ENCODE results near the gene MLX. TPM values are rescaled to one million over a fixed set of nuclear protein-coding genes. Genes with fewer than 3 reads are reported as not detected.
"Not testable (repeated sequence)": the region's sequence is repeated elsewhere in the genome, so short reads cannot be mapped to it uniquely, and the experiment has no call there.

Gene MLX
- total RNA-seq, 6 experiments from 2014 or later = 40.7 to 48.3 (median 47.0) TPM

GRCh38 chr17:42612013-42612412, 45.1 kb downstream of the MLX start:
- no peak for DNase-seq
- H3K27me3 Mint-ChIP-seq (ENCODE audit: insufficient read depth) = no peaks in the 10 kb centered on the region; the same call in 1 of the 2 replicates
- H3K36me3 Mint-ChIP-seq (ENCODE audit: low read depth) = peaks cover 20% of the 10 kb centered on the region
- H3K4me1 Mint-ChIP-seq (ENCODE audit: low read depth) = peaks cover 8% of the 10 kb centered on the region
- TF ChIP-seq CTCF (IDR thresholded peaks at IDR 0.05) = no peak
- H3K4me3 Mint-ChIP-seq = peak overlapping the region; percentile 50
- no peaks in the 10 kb centered on the region for H3K9me3 Mint-ChIP-seq
- H3K27ac Mint-ChIP-seq = no peak overlapping the region

GRCh38 chr17:42613699-42614295, 46.9 kb downstream of the MLX start:
- H3K27me3 Mint-ChIP-seq (ENCODE audit: insufficient read depth) = no peaks in the 10 kb centered on the region; the same call in 1 of the 2 replicates
- H3K9me3 Mint-ChIP-seq = no peaks in the 10 kb centered on the region
- DNase-seq = no peak
- no peak overlapping the region for H3K27ac Mint-ChIP-seq
- peaks cover 20% of the 10 kb centered on the region for H3K36me3 Mint-ChIP-seq (ENCODE audit: low read depth)
- H3K4me1 Mint-ChIP-seq (ENCODE audit: low read depth) = peaks cover 11% of the 10 kb centered on the region; the same call in 1 of the 2 replicates
- H3K4me3 Mint-ChIP-seq = no peak overlapping the region
- TF ChIP-seq CTCF (IDR thresholded peaks at IDR 0.05) = no peak

- DNase-seq = no peak
- Mint-ChIP-seq H3K9me3 (no peaks in the 10 kb centered on the region), H3K36me3 (ENCODE audit: low read depth) (peaks cover 15% of the 10 kb centered on the region), H3K4me1 (ENCODE audit: low read depth) (peaks cover 12% of the 10 kb centered on the region; the same call in 1 of the 2 replicates), H3K4me3 (no peak overlapping the region), H3K27me3 (ENCODE audit: insufficient read depth) (peaks cover 1% of the 10 kb centered on the region), H3K27ac (no peak overlapping the region)
- TF ChIP-seq CTCF (IDR thresholded peaks at IDR 0.05) = no peak
Measured at GRCh38 chr17:42617956-42618431, 51.1 kb downstream of the MLX start.

- DNase-seq = peak; percentile 21
- no peaks in the 10 kb centered on the region for H3K9me3 Mint-ChIP-seq
- no peak overlapping the region for H3K27ac Mint-ChIP-seq
- H3K36me3 Mint-ChIP-seq (ENCODE audit: low read depth) = peaks cover 13% of the 10 kb centered on the region
- H3K4me1 Mint-ChIP-seq (ENCODE audit: low read depth) = peaks cover 12% of the 10 kb centered on the region; the same call in 1 of the 2 replicates
- no peak overlapping the region for H3K4me3 Mint-ChIP-seq
- peaks cover 1% of the 10 kb centered on the region for H3K27me3 Mint-ChIP-seq (ENCODE audit: insufficient read depth)
- peak; percentile 41; the same call in 1 of the 2 replicates for TF ChIP-seq CTCF (IDR thresholded peaks at IDR 0.05)
Measured at GRCh38 chr17:42618442-42619150, 51.7 kb downstream of the MLX start.

GRCh38 chr17:42621987-42622386, 55.1 kb downstream of the MLX start:
- H3K36me3 Mint-ChIP-seq (ENCODE audit: low read depth); H3K27ac Mint-ChIP-seq; H3K27me3 Mint-ChIP-seq (ENCODE audit: insufficient read depth); H3K4me3 Mint-ChIP-seq; H3K9me3 Mint-ChIP-seq; DNase-seq: not testable (repeated sequence)
- H3K4me1 Mint-ChIP-seq (ENCODE audit: low read depth) = peaks cover 12% of the 10 kb centered on the region; the same call in 1 of the 2 replicates

Other genes starting within 250 kb of the MLX start
- gene STAT3, start 178.7 kb upstream of the MLX start, total RNA-seq (2021; fragmentation: NEBNext Ultra II Directional; extraction: Animal tissue kit (Norgen Biotek cat#: 25700)) = 10 to 100 TPM; 65.3 to 74.5 (median 68.8) TPM
- gene CAVIN1, start 143.8 kb upstream of the MLX start, total RNA-seq (2021; fragmentation: NEBNext Ultra II Directional; extraction: Animal tissue kit (Norgen Biotek cat#: 25700)) = 1,000 to 10,000 TPM; 1,059 to 1,221 (median 1,100) TPM
- gene ATP6V0A1, start 108.2 kb upstream of the MLX start, total RNA-seq (2021; fragmentation: NEBNext Ultra II Directional; extraction: Animal tissue kit (Norgen Biotek cat#: 25700)) = 10 to 100 TPM; 29.6 to 56.7 (median 37.1) TPM
- gene NAGLU, start 30.9 kb upstream of the MLX start, total RNA-seq (2021; fragmentation: NEBNext Ultra II Directional; extraction: Animal tissue kit (Norgen Biotek cat#: 25700)) = 10 to 100 TPM; 38.7 to 43.1 (median 39.9) TPM
- 1 to 10 TPM in 4 of 6 experiments, under 1 TPM in 2; 0.66 to 1.5 (median 1.1) TPM for gene HSD17B1, start 14.2 kb upstream of the MLX start, total RNA-seq (2021; fragmentation: NEBNext Ultra II Directional; extraction: Animal tissue kit (Norgen Biotek cat#: 25700))
- 10 to 100 TPM; 64.6 to 77.6 (median 71.1) TPM for gene COASY, start 5.0 kb upstream of the MLX start, total RNA-seq (2021; fragmentation: NEBNext Ultra II Directional; extraction: Animal tissue kit (Norgen Biotek cat#: 25700))
- gene PSMC3IP, start 10.6 kb downstream of the MLX start, total RNA-seq (2021; fragmentation: NEBNext Ultra II Directional; extraction: Animal tissue kit (Norgen Biotek cat#: 25700)) = 10 to 100 TPM in 5 of 6 experiments, 1 to 10 TPM in 1; 7.3 to 18.2 (median 16.0) TPM
- 10 to 100 TPM; 42.5 to 61.1 (median 48.9) TPM for gene RETREG3, start 42.3 kb downstream of the MLX start, total RNA-seq (2021; fragmentation: NEBNext Ultra II Directional; extraction: Animal tissue kit (Norgen Biotek cat#: 25700))
- gene TUBG1, start 42.6 kb downstream of the MLX start, total RNA-seq (2021; fragmentation: NEBNext Ultra II Directional; extraction: Animal tissue kit (Norgen Biotek cat#: 25700)) = 100 to 1,000 TPM in 5 of 6 experiments, 10 to 100 TPM in 1; 85.5 to 127 (median 112) TPM
- 10 to 100 TPM; 15.2 to 17.3 (median 16.9) TPM for gene TUBG2, start 92.2 kb downstream of the MLX start, total RNA-seq (2021; fragmentation: NEBNext Ultra II Directional; extraction: Animal tissue kit (Norgen Biotek cat#: 25700))
- gene PLEKHH3, start 109.9 kb downstream of the MLX start, total RNA-seq (2021; fragmentation: NEBNext Ultra II Directional; extraction: Animal tissue kit (Norgen Biotek cat#: 25700)) = 10 to 100 TPM; 16.4 to 22.4 (median 19.1) TPM
- 1 to 10 TPM; 1.7 to 2.9 (median 2.2) TPM for gene CCR10, start 114.7 kb downstream of the MLX start, total RNA-seq (2021; fragmentation: NEBNext Ultra II Directional; extraction: Animal tissue kit (Norgen Biotek cat#: 25700))
- 10 to 100 TPM; 26.0 to 43.7 (median 37.7) TPM for gene CNTNAP1, start 115.4 kb downstream of the MLX start, total RNA-seq (2021; fragmentation: NEBNext Ultra II Directional; extraction: Animal tissue kit (Norgen Biotek cat#: 25700))
- 10 to 100 TPM; 18.3 to 21.2 (median 19.2) TPM for gene EZH1, start 177.9 kb downstream of the MLX start, total RNA-seq (2021; fragmentation: NEBNext Ultra II Directional; extraction: Animal tissue kit (Norgen Biotek cat#: 25700))
- gene RAMP2, start 194.1 kb downstream of the MLX start, total RNA-seq (2021; fragmentation: NEBNext Ultra II Directional; extraction: Animal tissue kit (Norgen Biotek cat#: 25700)) = 1 to 10 TPM in 3 of 6 experiments, under 1 TPM in 3; 0.40 to 1.3 (median 0.80) TPM
- 10 to 100 TPM; 79.3 to 94.5 (median 90.5) TPM for gene VPS25, start 206.3 kb downstream of the MLX start, total RNA-seq (2021; fragmentation: NEBNext Ultra II Directional; extraction: Animal tissue kit (Norgen Biotek cat#: 25700))
- 10 to 100 TPM; 22.2 to 33.0 (median 24.3) TPM for gene WNK4, start 213.5 kb downstream of the MLX start, total RNA-seq (2021; fragmentation: NEBNext Ultra II Directional; extraction: Animal tissue kit (Norgen Biotek cat#: 25700))
- gene COA3, start 231.6 kb downstream of the MLX start, total RNA-seq (2021; fragmentation: NEBNext Ultra II Directional; extraction: Animal tissue kit (Norgen Biotek cat#: 25700)) = 10 to 100 TPM; 52.8 to 67.3 (median 61.1) TPM
- gene CNTD1, start 231.8 kb downstream of the MLX start, total RNA-seq (2021; fragmentation: NEBNext Ultra II Directional; extraction: Animal tissue kit (Norgen Biotek cat#: 25700)) = under 1 TPM in 1 of 6 experiments, not detected in 5; 0.19 TPM

Data from HFFc6 (cell line).